ENCODE results near the gene CR1L. TPM values are rescaled to one million over a fixed set of nuclear protein-coding genes. Genes with fewer than 3 reads are reported as not detected.
"Not testable (repeated sequence)": the region's sequence is repeated elsewhere in the genome, so short reads cannot be mapped to it uniquely, and the experiment has no call there.

CR1L gene
- total and polyA plus RNA-seq, 2 donors (not counting 3 experiments of a cell fraction or from before 2014, with no cell fraction given): not detected

GRCh38 chr1:207703712-207704111 lies 58.8 kb downstream of the CR1L start:
- FAIRE-seq: no peak
- H4K20me1 ChIP-seq (replicated peaks; ENCODE audit: control insufficient read depth, extremely low read depth, insufficient read depth, low read length): no peaks in the 10 kb centered on the region
- H3K9me1 ChIP-seq (replicated peaks; ENCODE audit: control insufficient read depth, extremely low read depth, insufficient read depth, low read length): no peaks in the 10 kb centered on the region
- H3K4me2 ChIP-seq (ENCODE audit: insufficient read depth, low read length): no peak overlapping the region
- no peak overlapping the region for H3K9ac ChIP-seq (replicated peaks; ENCODE audit: extremely low read depth, insufficient read depth, low read length)
- POLR2A ChIA-PET: no interaction called here
- CTCF ChIA-PET: no interaction called here
- H3K27ac ChIP-seq (ENCODE audit: insufficient read depth, low read depth, low read length): no peak overlapping the region
- no peaks in the 10 kb centered on the region for H3K9me3 ChIP-seq (replicated peaks; ENCODE audit: control insufficient read depth, insufficient read depth, low read length)
- no peaks in the 10 kb centered on the region for H3K79me2 ChIP-seq (ENCODE audit: control insufficient read depth, insufficient read depth, low read length)
- H3K4me3 ChIP-seq (replicated peaks in 1 of 3; ENCODE audit: insufficient read depth in 1 of 3, low read depth in 1 of 3, low read length in 3 of 3): no peak overlapping the region
- DNase-seq (ENCODE audit: low read depth, low spot score): no peak
- no peaks in the 10 kb centered on the region for H3K27me3 ChIP-seq (ENCODE audit: control insufficient read depth in 2 of 2, insufficient read depth in 2 of 2, low read length in 2 of 2)
- H2AFZ ChIP-seq (ENCODE audit: low read depth, low read length): no peak overlapping the region
- intact Hi-C loops (cut with micrococcal nuclease) (no loop called here), dilution Hi-C loops (cut with MboI; ENCODE audit: extremely low pct_ligation_motif_present, low sequenced_read_pairs) (no loop called here)
- no peak for TF ChIP-seq POLR2AphosphoS5 (IDR thresholded peaks at IDR 0.05; ENCODE audit: insufficient read depth, low read depth, low read length)
- no peak for TF ChIP-seq MYC (IDR thresholded peaks at IDR 0.05; ENCODE audit: low read depth, low read length)
- no peak for TF ChIP-seq GATA2 (IDR thresholded peaks at IDR 0.05; ENCODE audit: insufficient read depth, insufficient read length, low read depth, low read length)
- TF ChIP-seq EZH2 (IDR thresholded peaks at IDR 0.05; ENCODE audit: borderline replicate concordance, low read depth, low read length, severe bottlenecking): no peak
- no peak for TF ChIP-seq CTCF (IDR thresholded peaks at IDR 0.05; ENCODE audit: extremely low read depth in 1 of 2, insufficient read depth in 1 of 2, low read depth in 1 of 2, low read length in 2 of 2)
- no peak for TF ChIP-seq FOS (IDR thresholded peaks at IDR 0.05; ENCODE audit: borderline replicate concordance, insufficient read depth, low read length)
- no peak for TF ChIP-seq MAX (IDR thresholded peaks at IDR 0.05; ENCODE audit: insufficient read depth, insufficient read length)
- TF ChIP-seq POLR2A (IDR thresholded peaks at IDR 0.05; ENCODE audit: low read depth, low read length): no peak
- TF ChIP-seq JUN (IDR thresholded peaks at IDR 0.05; ENCODE audit: borderline replicate concordance, insufficient read depth, insufficient read length, low read depth): no peak
- no peaks in the 10 kb centered on the region for H3K36me3 ChIP-seq (ENCODE audit: control insufficient read depth in 2 of 2, extremely low read depth in 1 of 2, insufficient read depth in 2 of 2, low read length in 2 of 2)
- BruUV-seq (replicated peaks): no TSS peak
- no peaks in the 10 kb centered on the region for H3K4me1 ChIP-seq (ENCODE audit: control insufficient read depth, extremely low read depth, insufficient read depth, low read length)

GRCh38 chr1:207708004-207708403 lies 63.1 kb downstream of the CR1L start:
- H3K79me2 ChIP-seq (ENCODE audit: control insufficient read depth, insufficient read depth, low read length); H3K4me3 ChIP-seq (replicated peaks in 1 of 3; ENCODE audit: insufficient read depth in 1 of 3, low read depth in 1 of 3, low read length in 3 of 3); CTCF ChIA-PET; H3K27ac ChIP-seq (ENCODE audit: insufficient read depth, low read depth, low read length); H3K9me1 ChIP-seq (replicated peaks; ENCODE audit: control insufficient read depth, extremely low read depth, insufficient read depth, low read length); DNase-seq (ENCODE audit: low read depth, low spot score); H3K4me1 ChIP-seq (ENCODE audit: control insufficient read depth, extremely low read depth, insufficient read depth, low read length); H3K9me3 ChIP-seq (replicated peaks; ENCODE audit: control insufficient read depth, insufficient read depth, low read length); BruUV-seq (replicated peaks); intact Hi-C loops (cut with micrococcal nuclease); H2AFZ ChIP-seq (ENCODE audit: low read depth, low read length); H3K9ac ChIP-seq (replicated peaks; ENCODE audit: extremely low read depth, insufficient read depth, low read length); H4K20me1 ChIP-seq (replicated peaks; ENCODE audit: control insufficient read depth, extremely low read depth, insufficient read depth, low read length); H3K27me3 ChIP-seq (ENCODE audit: control insufficient read depth in 2 of 2, insufficient read depth in 2 of 2, low read length in 2 of 2); dilution Hi-C loops (cut with MboI; ENCODE audit: extremely low pct_ligation_motif_present, low sequenced_read_pairs); FAIRE-seq; H3K4me2 ChIP-seq (ENCODE audit: insufficient read depth, low read length); H3K36me3 ChIP-seq (ENCODE audit: control insufficient read depth in 2 of 2, extremely low read depth in 1 of 2, insufficient read depth in 2 of 2, low read length in 2 of 2); POLR2A ChIA-PET: not testable (repeated sequence)

Data from endothelial cell of umbilical vein (primary cell).